GM23338 (cell line): Measurements from ENCODE around the gene MPRIP. TPM values are rescaled to one million over a fixed set of nuclear protein-coding genes. Genes with fewer than 3 reads are reported as not detected.

Source experiments
- ATAC-seq: fragments of 200-7000 bp; cut with Tn5 transposase; 3 replicates; pipeline ENCODE4 v1.9.1; 2020
- DNase-seq: peaks from one replicate; pipeline ENCODE4 v3.0.0-alpha.2; 2015; ENCODE audit warnings: low spot score
- H2AFZ ChIP-seq: fragments of 200-600 bp; sonication (generic); 2 replicates; pipeline ENCODE4 v1.8.0; 2016; ENCODE audit warnings: antibody characterized with exemption, mild to moderate bottlenecking, moderate library complexity
- H3F3A ChIP-seq: fragments of 200-600 bp; sonication (generic); replicated peaks from 2 replicates; pipeline ENCODE4 v1.8.0; 2017; ENCODE audit warnings: antibody characterized with exemption, mixed run types, low read depth
- H3K27ac ChIP-seq: fragments of 200-600 bp; sonication (generic); 2 replicates; pipeline ENCODE4 v1.6.1; 2016; ENCODE audit warnings: low read depth
- H3K27me3 ChIP-seq: fragments of 200-600 bp; sonication (generic); 2 replicates; pipeline ENCODE4 v1.8.0; 2016; ENCODE audit warnings: mild to moderate bottlenecking, mixed run types, moderate library complexity; ENCODE audit not compliant: insufficient read depth
- H3K36me3 ChIP-seq: fragments of 200-600 bp; sonication (generic); 2 replicates; pipeline ENCODE4 v1.8.0; 2016; ENCODE audit warnings: mild to moderate bottlenecking; ENCODE audit not compliant: insufficient read depth
- H3K4me1 ChIP-seq: fragments of 200-600 bp; sonication (generic); 2 replicates; pipeline ENCODE4 v1.8.0; 2016; ENCODE audit warnings: mild to moderate bottlenecking, moderate library complexity; ENCODE audit not compliant: insufficient read depth
- H3K4me2 ChIP-seq: fragments of 200-600 bp; sonication (generic); 2 replicates; pipeline ENCODE4 v1.7.1; 2017; ENCODE audit warnings: mixed run types
- H3K4me3 ChIP-seq: fragments of 200-600 bp; sonication (generic); 2 replicates; pipeline ENCODE4 v1.6.1; 2016; ENCODE audit warnings: mixed run types
- H3K79me2 ChIP-seq: fragments of 200-600 bp; sonication (generic); replicated peaks from 2 replicates; pipeline ENCODE4 v1.8.0; 2017; ENCODE audit warnings: mild to moderate bottlenecking; ENCODE audit not compliant: insufficient read depth
- H3K9me2 ChIP-seq: fragments of 200-600 bp; sonication (generic); 2 replicates; pipeline ENCODE4 v1.8.0; 2017; ENCODE audit not compliant: insufficient read depth
- H4K20me1 ChIP-seq: fragments of 200-600 bp; sonication (generic); replicated peaks from 2 replicates; pipeline ENCODE4 v1.8.0; 2017; ENCODE audit warnings: mild to moderate bottlenecking; ENCODE audit not compliant: insufficient read depth
- H3K27ac Mint-ChIP-seq: 2 replicates; pipeline ENCODE4 v1.8.0; 2020; ENCODE audit warnings: inconsistent platforms, mild to moderate bottlenecking, moderate library complexity, mixed read lengths
- H3K27me3 Mint-ChIP-seq: 3 replicates; pipeline ENCODE4 v1.8.0; 2022; ENCODE audit warnings: low read depth, mild to moderate bottlenecking, moderate library complexity, mixed read lengths, inconsistent platforms; ENCODE audit not compliant: insufficient read depth, poor library complexity
- H3K36me3 Mint-ChIP-seq: 3 replicates; pipeline ENCODE4 v1.8.0; 2021; ENCODE audit warnings: low read depth, mild to moderate bottlenecking, inconsistent platforms, moderate library complexity, mixed read lengths
- H3K4me1 Mint-ChIP-seq: 3 replicates; pipeline ENCODE4 v1.8.0; 2020; ENCODE audit warnings: mild to moderate bottlenecking, inconsistent platforms, mixed read lengths
- H3K4me3 Mint-ChIP-seq: 3 replicates; pipeline ENCODE4 v1.8.0; 2021; ENCODE audit warnings: moderate library complexity, mild to moderate bottlenecking, inconsistent platforms, mixed read lengths
- H3K9me3 Mint-ChIP-seq: 3 replicates; pipeline ENCODE4 v1.8.0; 2020; ENCODE audit warnings: moderate library complexity, mild to moderate bottlenecking, inconsistent platforms, mixed read lengths
- CREB1 ChIP-seq: fragments of 250-450 bp; sonication (Bioruptor Pico); IDR thresholded peaks from 2 replicates; pipeline ENCODE4 v1.5.0; 2020; ENCODE audit warnings: low read depth, mild to moderate bottlenecking, moderate library complexity
- ETS1 ChIP-seq: IDR thresholded peaks from 2 replicates; pipeline ENCODE4 v1.6.1; 2016; ENCODE audit warnings: antibody characterized with exemption
- EZH2phosphoT487 ChIP-seq: fragments of 200-600 bp; sonication (generic); IDR thresholded peaks from one replicate; pipeline ENCODE4 v1.8.1; 2018; ENCODE audit warnings: antibody characterized with exemption; ENCODE audit not compliant: unreplicated experiment
- JUNB ChIP-seq: IDR thresholded peaks from one replicate; pipeline ENCODE4 v1.6.1; 2016; ENCODE audit warnings: antibody characterized with exemption; ENCODE audit not compliant: unreplicated experiment
- NANOG ChIP-seq: IDR thresholded peaks from 2 replicates; pipeline ENCODE4 v1.6.1; 2016; ENCODE audit warnings: antibody characterized with exemption, borderline replicate concordance
- STAT1 ChIP-seq: IDR thresholded peaks from one replicate; pipeline ENCODE4 v1.6.1; 2016; ENCODE audit warnings: antibody characterized with exemption; ENCODE audit not compliant: unreplicated experiment
- ZNF331 ChIP-seq: fragments of 250-450 bp; sonication (Bioruptor Pico); IDR thresholded peaks from 2 replicates; pipeline ENCODE4 v1.5.0; 2020; ENCODE audit warnings: low read depth, mild to moderate bottlenecking, moderate library complexity
- ZNF462 ChIP-seq: fragments of 250-450 bp; sonication (Bioruptor Pico); IDR thresholded peaks from 2 replicates; pipeline ENCODE4 v1.5.0; 2020; ENCODE audit warnings: mild to moderate bottlenecking, moderate library complexity
- polyA plus RNA-seq: library from polyadenylated mRNA; unstranded; fragments of >200 nt; fragmentation: Nextera tagmentation; extraction: Ambion mirVana; gene quantifications from 2 replicates; pipeline ENCODE4 v1.2.1, GENCODE V29; 2016
- total RNA-seq: library from RNA; depleted of rRNA; stranded (reverse); fragments of >200 nt; shearing (Covaris generic); gene quantifications from 2 replicates; pipeline ENCODE4 v1.2.3, GENCODE V29; 2014

MPRIP gene
- total and polyA plus RNA-seq, 2 experiments from 2014 or later = 39.3 to 113 TPM

GRCh38 chr17:17069849-17070248, 27.6 kb downstream of the MPRIP start (continued):
- TF ChIP-seq CREB1 (no peak), EZH2phosphoT487 (no peak), JUNB (no peak), STAT1 (no peak)

GRCh38 chr17:17070931-17071330, 28.7 kb downstream of the MPRIP start:
- no peak overlapping the region for H3K27ac ChIP-seq
- peaks cover 9% of the 10 kb centered on the region for H3K36me3 Mint-ChIP-seq
- H3K27me3 ChIP-seq = no peaks in the 10 kb centered on the region
- DNase-seq (no peak), ATAC-seq (no peak)
- H3K4me1 ChIP-seq = 0 out of 2 replicates have a peak, but pooled peaks cover 7% of the 10 kb centered on the region
- no peak overlapping the region for H2AFZ ChIP-seq
- peaks cover 6% of the 10 kb centered on the region for H3K27me3 Mint-ChIP-seq
- H4K20me1 ChIP-seq = peaks cover 21% of the 10 kb centered on the region; the same call in 1 of the 2 replicates
- no peaks in the 10 kb centered on the region for H3K36me3 ChIP-seq
- TF ChIP-seq STAT1 (no peak), NANOG (no peak), ZNF462 (CRISPR knock-in tag) (no peak), ETS1 (no peak), ZNF331 (CRISPR knock-in tag) (no peak)
- peaks cover 94% of the 10 kb centered on the region for H3K79me2 ChIP-seq
- H3K4me2 ChIP-seq = no peak overlapping the region
- no peak overlapping the region for H3K4me3 ChIP-seq
- no peak overlapping the region for H3K4me3 Mint-ChIP-seq
- no peaks in the 10 kb centered on the region for H3K9me3 Mint-ChIP-seq
- H3K27ac Mint-ChIP-seq = no peak overlapping the region
- peaks cover 8% of the 10 kb centered on the region for H3K4me1 Mint-ChIP-seq
- 0 out of 2 replicates have a peak, but pooled peaks cover 4% of the 10 kb centered on the region for H3K9me2 ChIP-seq
- no peaks in the 10 kb centered on the region for H3F3A ChIP-seq
